GM21360 (cell line): ENCODE results near the gene TYMS.
"Not testable (repeated sequence)": the region's sequence is repeated elsewhere in the genome, so short reads cannot be mapped to it uniquely, and the experiment has no call there.

Experiments
- ATAC-seq: cut with Tn5 transposase; IDR thresholded peaks from one replicate; pipeline ENCODE4 v1.9.1; 2021; ENCODE audit warnings: mild to moderate bottlenecking, moderate library complexity; ENCODE audit not compliant: unreplicated experiment

TYMS gene

DNA sequence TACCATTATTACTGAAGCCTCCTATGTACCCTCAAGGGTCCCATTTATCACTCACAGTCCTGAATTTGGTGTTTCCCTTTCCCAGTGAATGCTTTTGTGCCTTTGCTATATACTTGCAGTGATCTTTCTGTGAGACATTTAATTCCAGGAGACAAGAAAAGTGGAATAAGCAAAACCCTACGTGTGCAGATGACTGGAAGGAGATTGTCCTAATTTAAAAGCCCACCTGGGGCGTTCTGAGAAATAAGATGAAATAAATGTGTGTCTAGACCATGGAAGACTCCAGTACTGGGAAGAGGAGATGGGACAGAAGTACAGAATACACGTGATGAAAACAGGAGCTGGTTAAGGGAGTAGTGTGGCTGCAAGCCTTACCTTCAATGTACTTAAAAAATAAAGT, 19.3 kb downstream of the TYMS start:
- no peak for ATAC-seq

DNA sequence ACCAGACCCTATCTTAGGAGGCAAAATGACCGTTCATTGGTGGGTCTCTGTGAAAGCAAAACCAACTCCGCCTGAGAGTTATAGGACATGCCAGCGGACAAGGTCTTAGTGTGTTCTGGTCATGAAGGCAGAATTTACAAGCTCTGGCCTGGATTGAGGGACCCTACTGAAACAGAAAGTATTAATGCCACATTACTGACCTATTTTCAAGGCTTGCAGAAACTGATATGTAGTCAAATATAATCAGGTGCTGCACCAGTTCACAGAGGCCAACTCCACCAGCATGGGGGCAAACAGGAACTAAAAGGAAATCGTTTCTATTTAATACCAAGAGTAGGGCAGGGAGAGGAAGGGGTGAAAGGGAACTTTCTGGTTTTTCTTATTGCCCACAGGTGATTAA, 19.7 kb downstream of the TYMS start:
- ATAC-seq, result no peak

DNA sequence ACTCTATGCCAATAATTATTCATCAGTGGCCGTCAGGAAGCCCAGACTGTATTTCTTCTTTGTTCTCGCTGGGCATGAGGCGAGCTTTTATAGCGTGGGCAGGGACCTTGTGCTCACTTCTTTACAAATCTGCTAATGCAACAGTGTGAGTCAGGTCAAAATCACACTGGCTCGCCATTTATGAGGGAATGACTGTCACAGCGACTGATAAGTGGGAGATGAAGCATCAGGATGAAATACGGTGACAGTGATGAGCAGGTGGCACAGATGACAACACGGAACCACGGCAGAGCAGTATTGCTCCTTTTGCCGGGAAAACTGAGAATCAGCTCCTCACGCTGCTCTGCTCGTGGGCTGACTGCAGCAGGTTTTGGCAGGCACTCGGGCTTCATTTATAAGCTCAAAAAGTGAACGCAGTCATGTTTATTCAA, 20.5 kb downstream of the TYMS start:
- no peak for ATAC-seq

DNA sequence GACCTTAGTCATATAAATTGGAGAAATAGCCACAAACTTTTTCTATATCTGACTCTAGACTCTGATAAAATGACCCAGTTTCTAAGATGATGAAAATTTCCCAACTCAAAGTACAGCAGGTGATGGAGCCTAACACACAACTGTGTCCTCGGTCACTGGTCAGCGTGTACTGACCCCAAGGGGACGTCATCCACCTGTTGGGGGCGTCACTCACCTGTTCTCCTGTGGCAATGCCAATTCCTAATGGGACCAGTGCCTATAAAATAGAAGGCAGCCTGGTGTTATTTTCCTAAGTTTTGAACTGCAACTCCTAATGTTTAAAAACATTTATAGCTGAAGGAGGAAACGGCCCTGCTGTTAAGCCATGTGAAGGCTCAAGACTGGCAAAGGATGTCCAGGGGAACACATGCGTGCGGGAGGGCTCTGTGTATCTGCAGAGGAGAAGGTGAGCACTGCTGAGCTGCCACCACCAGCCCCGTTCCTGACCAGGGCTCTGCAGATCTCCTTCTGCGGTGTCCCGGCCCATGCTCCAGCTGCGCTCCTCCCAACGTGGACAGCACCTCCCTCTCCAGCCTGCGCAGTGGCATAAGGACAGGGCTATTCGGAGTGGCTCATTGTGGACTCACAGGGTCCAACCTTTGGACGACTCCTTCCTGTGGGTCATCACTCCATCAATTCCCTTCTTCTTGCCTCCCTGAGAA, 21.2 kb downstream of the TYMS start:
- ATAC-seq, result no peak

DNA sequence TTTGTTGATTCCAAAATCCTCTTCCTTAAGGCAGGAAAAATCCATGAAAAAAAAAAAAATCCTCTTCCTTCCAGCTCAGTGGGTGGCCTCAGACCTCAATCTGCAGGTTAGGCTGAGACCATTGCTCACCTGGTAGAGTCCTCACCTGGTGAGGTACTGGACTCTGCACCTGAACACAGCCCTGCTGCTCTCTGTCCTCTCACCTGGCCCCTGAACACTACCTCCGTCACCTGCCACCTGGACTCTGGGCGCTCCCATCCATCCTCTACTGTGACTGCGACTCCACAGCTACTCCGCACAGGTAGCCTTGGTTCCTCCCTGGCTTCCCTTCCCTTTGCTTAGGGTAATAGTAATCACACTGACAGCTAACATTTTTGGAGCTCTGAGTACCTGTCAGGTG, 22.1 kb downstream of the TYMS start:
- ATAC-seq, result no peak

DNA sequence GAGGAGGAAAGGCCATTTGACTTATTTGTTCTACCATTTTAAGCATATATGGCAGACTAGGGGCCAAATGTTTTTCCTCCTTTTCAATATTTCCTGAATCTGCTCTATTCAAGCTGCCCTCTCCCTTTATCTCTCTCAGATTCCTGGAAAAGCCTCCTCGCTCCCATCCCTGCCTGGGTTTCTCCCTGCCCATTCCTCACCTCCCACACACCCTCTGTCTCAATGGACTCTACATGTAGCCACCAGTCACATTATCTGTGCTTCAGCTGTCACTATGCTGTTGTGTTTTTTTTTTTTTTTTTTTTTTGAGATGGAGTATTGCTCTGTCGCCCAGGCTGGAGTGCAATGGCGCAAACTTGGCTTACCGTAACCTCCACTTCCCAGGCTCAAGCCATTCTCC, 22.9 kb downstream of the TYMS start:
- no peak for ATAC-seq

DNA sequence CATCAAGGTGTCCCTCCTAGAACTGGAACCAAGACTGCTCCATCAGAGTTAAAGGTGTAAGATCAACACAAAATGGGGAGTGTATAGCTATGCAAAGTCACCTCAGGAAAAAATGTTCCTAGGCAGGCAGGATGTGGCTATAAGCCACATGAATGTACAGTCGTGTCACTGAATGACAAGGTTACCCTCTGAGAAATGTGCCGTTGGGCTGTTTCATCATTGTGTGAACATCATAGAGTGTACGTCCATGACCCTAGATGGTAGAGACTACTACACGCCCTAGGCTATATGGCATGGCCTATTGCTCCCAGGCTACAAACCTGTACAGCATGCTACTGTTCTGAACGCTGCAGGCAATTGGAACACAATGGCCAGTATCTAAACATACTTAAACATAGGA, 24.5 kb downstream of the TYMS start:
- no peak for ATAC-seq

DNA sequence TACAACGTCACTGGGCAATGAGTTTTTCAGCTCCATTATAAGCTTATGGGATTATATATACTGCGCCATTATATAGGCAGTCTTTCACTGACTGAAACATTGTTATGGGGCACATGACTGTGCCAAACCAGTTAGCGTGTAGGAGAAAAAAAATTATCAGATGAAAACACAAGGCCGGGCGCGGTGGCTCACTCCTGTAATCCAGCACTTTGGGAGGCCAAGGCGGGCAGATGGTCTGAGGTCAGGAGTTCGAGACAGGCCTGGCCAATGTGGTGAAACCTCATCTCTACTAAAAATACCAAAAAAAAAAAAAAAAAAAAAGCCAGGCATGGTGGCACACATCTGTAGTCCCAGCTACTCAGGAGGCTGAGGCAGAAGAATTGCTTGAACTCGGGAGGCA, 25.0 kb downstream of the TYMS start:
- not testable (repeated sequence) for ATAC-seq

DNA sequence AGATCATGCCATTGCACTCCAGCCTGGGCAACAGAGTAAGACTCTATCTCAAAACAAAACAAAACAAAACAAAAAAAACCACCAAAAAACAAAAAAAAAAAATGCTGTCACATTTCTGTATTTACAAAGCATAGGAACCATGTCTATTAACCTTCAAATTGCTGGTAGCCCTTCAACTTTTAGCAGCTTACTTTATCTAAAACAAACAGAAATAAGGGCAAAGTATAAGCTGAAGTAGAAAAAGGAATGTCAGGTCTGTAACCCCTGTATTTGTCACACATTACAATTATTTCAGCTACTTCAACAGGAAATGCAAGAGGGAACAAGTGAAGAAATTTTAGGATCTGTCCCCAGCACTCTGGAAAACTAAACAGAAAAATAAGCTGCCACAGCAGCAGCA, 25.4 kb downstream of the TYMS start:
- ATAC-seq, result no peak

DNA sequence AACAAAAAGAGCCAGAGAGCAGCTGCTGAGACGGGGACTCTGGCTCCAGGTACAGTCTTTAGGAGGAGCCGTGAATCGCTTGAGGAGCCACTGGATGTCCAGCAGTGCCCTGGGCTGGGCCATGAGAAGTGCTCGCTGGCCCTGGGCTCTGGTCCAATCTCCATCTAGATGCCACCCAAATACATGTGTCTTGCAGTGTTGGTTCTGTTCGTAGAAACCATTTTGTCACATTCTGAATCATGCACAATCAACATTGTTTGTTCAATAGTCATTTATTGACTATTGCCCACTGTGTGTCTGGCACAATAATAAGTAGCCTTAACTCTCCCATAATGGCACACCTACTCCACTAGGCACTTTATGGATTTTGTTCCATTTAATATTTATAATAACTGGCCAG, 26.1 kb downstream of the TYMS start:
- ATAC-seq, result no peak

DNA sequence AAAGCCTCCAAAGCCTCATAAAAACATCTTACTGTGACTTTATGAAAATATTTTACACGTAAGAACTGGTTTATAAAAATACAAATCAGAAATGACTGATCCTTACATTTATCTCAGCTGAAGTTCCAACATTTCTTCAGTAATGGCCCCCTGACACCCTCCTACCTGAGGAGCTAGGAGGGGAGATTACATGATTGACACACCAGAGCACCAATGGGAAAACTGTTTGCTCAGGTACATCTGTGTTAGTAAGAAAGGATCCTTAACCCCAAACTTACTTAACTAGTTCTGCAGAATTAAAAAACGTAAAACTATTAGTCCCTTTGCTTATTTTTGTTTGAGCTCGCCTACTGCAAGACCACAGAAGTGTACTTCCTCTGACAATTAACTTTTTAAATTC, 28.0 kb downstream of the TYMS start:
- no peak for ATAC-seq

DNA sequence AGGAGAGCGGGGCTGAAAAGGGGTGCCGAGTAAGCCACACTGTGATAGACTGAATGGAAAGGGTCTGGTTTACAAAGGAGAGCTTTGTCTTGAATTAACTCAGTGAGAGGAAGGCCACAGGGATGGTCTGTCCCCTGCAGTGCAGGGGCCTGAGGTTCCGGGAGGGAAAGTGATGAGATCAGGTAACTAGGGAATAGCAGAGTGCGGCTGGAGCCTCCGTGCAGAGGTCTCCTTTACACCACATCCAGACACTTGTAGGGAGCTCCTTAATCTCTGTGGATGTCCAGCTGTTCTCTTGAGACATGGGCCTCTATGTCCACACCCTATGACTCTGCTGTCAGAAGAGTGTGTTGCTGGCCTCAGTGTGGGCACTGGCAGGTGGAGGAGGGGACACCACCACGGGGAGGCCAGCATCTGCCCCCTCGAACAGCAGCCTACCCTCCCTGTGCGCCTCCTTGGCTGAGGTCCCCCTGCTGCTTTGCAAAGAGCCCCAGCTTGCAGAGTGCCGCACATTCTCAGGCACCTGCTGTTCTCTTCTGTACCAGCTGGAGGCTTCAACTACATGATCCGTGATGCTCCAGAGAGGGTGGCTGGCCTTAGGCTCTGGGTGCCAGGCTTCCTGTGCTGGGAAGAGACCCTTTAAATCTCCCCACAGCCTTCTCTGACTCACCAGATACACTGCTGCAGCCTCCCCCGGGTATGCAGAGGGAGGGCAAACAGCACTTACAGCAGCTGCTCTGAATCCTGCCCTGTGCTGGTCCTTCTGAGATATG, 29.1 kb downstream of the TYMS start:
- no peak for ATAC-seq

DNA sequence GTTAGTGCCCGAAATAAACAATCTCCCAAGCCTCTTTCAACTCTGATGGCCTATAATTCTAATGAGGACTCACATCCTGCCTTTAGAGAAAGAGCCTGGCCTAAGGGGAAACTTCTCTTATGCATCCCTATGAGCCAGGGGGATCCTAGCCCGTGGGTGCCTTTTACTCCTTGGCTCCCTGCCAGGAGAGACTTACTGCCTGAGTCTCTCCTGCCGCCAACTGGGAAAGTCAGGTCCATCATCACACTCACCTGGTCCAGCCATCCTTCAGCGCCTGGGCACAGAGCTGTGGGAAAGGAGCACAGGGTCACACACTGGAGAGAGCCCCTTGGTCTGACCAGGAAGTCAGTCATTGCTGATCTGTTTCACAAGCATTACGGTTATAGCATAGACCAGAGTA, 30.9 kb downstream of the TYMS start:
- no peak for ATAC-seq

DNA sequence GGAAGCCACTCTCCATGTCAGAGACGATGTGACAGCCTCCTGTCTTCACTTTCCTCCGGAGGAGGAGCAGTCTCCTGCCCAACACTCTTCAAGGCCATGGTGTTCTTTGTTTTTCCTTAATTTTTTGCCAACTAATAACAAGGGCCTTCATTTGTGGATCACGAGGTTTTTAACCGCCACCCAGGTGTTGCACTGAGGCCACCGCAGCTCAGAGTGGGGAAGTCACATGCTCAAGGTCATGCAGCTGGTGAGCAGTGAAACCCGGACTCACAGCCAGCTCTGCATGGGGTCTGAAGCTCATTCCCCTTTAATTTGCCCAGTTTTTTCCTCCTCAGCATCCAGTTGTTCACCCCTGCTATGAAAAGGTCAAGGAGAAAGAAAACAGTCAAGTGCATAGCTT, 35.4 kb downstream of the TYMS start:
- ATAC-seq, result no peak

DNA sequence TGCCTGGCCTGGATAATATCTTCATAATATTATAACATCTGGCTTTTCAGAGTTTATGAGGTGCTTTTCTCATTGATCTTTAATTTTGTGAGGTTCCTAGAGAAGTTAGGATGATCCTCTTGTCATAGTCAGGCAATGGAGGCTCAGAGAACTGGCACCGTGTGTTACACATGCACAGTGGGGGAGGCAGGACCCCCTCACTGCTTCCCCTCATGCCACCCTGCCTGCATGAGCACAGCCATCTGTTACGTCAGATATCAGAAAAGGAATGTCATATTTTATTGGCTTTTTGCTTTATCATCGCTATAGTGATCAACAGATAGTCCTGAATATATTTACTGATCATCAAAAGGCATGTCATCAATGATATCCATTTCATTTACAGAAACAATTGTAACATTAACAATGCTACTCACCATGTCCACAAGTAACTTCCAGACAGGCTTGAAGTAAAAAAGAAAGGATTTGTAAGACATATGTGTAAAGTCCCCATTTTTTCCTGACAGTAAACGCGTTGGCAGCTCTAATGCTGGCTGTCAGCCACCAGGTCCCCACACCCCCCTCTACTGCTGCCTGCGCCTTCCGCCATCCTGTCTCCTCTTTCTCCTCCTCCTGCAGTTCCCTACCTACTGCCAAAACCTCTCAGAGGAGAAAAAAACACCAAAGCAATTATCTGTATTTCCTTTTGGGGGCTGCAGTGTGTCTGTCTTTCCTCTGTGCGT, 36.2 kb downstream of the TYMS start:
- no peak for ATAC-seq

DNA sequence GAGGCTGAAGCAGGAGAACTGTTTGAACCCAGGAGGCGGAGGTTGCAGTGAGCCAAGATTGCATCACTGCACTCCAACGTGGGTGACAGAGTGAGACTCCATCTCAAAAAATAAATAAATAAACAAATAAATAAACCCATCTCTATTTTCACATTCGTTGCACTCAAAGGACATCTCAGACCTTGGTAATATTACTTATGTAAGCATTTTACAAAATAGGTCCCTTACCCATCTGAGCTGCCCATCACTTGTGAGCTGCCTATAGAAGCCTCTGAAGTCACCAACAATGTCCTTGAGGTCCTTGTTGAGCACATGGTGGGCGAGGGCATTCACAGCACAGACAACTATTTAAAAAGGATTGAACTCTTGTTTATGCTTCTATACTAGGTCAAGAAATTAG, 39.6 kb downstream of the TYMS start:
- ATAC-seq, result no peak

DNA sequence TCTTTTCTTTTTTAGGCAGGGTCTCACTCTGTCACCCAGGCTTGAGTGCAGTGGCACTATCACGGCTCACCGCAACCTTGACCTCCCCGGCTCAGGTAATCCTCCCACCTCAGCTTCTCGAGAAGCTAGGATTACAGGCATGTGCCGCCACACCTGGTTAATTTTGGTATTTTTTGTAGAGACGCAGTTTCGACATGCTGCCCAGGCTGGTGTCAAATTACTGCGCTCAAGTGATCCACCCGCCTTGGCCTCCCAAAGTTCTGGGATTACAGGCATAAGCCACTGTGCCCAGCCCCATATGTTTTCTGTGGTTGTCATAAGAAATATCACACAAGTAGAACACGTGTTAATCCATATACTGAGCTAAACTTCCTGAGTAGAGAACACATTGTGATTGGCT, 40.3 kb downstream of the TYMS start:
- ATAC-seq, result no peak

DNA sequence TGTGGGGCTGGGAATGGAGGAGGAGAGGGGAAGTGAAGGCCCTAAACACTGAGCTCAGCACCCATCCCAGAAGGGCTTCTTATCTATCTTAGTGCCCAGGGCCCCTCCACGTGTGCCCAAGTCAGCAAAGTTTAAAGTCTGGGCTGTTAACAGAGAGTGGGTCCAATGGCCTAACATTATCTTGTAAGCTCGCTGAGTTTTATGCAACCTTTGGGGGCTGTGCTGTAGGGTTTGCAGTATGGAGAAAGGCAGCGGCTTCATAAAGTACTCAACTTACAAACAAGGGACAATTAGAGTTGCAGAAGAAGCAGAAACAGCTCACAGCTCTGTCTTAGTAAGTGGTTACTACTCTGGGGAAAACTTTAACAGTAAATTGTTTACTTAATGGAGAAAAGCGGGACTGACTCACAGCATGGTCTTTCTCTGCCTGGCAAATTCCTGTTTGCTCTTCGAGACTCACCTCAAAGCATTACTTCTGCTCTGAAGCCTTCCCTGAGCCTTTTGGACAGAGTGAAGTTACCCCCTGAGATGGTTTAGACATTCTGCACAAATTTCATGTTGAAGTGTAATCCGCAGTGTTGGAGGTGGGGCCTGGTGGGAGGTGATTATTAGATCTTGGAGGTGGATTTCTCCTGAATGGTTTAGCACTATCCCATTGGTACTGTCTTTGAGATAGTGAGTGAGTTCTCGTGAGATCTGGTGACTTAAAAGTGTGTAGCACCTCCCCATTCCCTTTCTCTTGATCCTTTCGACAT, 45.9 kb downstream of the TYMS start:
- ATAC-seq, result no peak

DNA sequence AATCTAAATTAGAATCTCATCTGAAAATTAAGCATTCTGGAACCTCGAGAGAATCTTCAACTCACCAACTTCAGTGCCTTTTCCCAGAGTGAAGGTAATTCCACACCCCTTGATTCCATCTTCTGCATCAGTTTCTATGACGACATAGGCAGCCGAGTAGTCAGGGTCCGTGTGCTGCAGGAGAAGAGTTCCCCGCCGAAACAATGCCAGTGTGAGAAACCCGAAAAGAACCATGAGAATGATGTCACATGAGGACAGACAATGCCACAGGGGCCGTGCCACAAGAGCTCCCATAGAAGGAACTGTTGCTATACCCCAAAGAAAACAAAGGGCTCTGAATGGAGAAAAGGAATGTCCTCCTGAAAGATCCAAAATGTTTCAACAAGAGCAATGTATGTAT, 49.0 kb downstream of the TYMS start:
- no peak for ATAC-seq

DNA sequence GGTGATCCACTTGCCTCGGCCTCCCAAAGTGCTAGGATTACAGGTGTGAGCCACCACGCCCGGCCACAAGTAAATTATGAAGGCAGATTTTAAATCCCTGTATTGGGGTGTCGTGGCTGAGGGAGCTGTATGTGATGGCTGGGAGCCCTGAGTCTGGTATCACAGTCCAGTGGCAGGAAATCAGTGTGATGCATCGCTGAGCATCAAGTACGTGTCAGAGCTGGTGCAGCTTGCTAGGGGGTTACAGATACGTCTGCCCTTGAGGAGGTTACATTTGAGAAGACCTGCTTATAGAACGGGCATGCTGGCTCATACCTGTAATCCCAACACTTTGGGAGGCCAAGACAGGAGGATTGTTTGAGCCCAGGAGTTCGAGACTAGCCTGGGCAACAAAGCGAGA, 50.6 kb downstream of the TYMS start:
- no peak for ATAC-seq

DNA sequence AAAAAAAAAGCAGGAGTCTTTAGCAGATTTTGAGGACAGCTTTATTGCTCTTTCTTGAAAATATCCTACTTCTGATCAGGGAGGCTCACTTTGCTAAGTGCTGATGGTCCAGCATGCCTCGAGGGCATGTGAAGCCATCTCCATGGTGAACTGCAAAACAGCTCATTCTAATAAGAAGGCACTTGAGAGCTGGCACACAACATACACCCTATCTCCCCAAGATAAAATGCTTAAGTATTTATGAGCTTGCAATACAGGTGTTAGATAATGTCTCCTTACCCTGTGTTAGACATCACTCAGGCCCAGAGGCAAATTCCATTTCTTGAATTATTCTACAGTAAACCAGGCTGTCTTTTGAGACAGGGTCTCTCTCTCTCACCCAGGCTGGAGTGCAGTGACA, 52.3 kb downstream of the TYMS start:
- ATAC-seq, result no peak
